Sigmoid colon (tissue), 7 donors: ENCODE results near the gene CHSY3. TPM values are rescaled to one million over a fixed set of nuclear protein-coding genes. Genes with fewer than 3 reads are reported as not detected.

Experiments
- DNase-seq: peaks from one replicate; pipeline ENCODE4 v3.0.0-alpha.2; 2019
- H3K27ac ChIP-seq, 4 donors: fragments of 200-600 bp; sonication (generic); one replicate each; pipeline ENCODE4 v1.5.1; 2016 to 2019; ENCODE audit warnings: mild to moderate bottlenecking in 1 of 4
- H3K27me3 ChIP-seq, 3 donors: fragments of 200-600 bp; sonication (generic); one replicate each; pipeline ENCODE4 v1.5.1; 2019; ENCODE audit warnings: mild to moderate bottlenecking in 1 of 3
- H3K36me3 ChIP-seq, 4 donors: fragments of 200-600 bp; sonication (generic); one replicate each; pipeline ENCODE4 v1.5.1; 2016 to 2019
- H3K4me1 ChIP-seq, 4 donors: fragments of 200-600 bp; sonication (generic); one replicate each; pipeline ENCODE4 v1.5.1; 2017 to 2019
- H3K4me3 ChIP-seq, 4 donors: fragments of 200-600 bp; sonication (generic); one replicate each; pipeline ENCODE4 v1.5.1; 2017 to 2019; ENCODE audit warnings: mild to moderate bottlenecking in 2 of 4, moderate library complexity in 1 of 4
- H3K9me3 ChIP-seq, 4 donors: fragments of 200-600 bp in 3 of 4; sonication (generic) in 3 of 4; one replicate each; pipeline versions ENCODE4 v1.5.1 to v1.6.1; 2013 to 2019
- EP300 ChIP-seq, 4 donors: sonication (generic); formaldehyde crosslinking; IDR thresholded peaks; one replicate each; pipeline ENCODE4 v1.6.1; 2017; ENCODE audit warnings: antibody characterized with exemption in 4 of 4
- POLR2A ChIP-seq, 2 donors: fragments of 450-650 bp; IDR thresholded peaks; one replicate each; pipeline ENCODE4 v1.6.1; 2016; ENCODE audit warnings: antibody characterized with exemption in 2 of 2, mild to moderate bottlenecking in 2 of 2, moderate library complexity in 2 of 2
- POLR2AphosphoS5 ChIP-seq, 4 donors: sonication (generic); formaldehyde crosslinking; IDR thresholded peaks; one replicate each; pipeline ENCODE4 v1.6.1; 2017; ENCODE audit warnings: antibody characterized with exemption in 4 of 4
- WGBS, 2 donors: extraction: QIAGEN DNeasy Blood & Tissue Kit; methylation state at CpG; one replicate each; pipeline ENCODE4 v1.1.7; 2013; 5-methylcytosine and 5-hydroxymethylcytosine counted together
- intact Hi-C: fragments of 100-400 bp; cut with DNase I; formaldehyde crosslinking; loops from one replicate; pipeline ENCODE4 v1.15.1; 2023
- polyA plus RNA-seq, 3 donors: library from polyadenylated mRNA; stranded (reverse); fragments of 200-250 nt; gene quantifications; one replicate each; pipeline ENCODE4 v1.2.3, GENCODE V29; 2013
- total RNA-seq, 4 donors: library from RNA; depleted of rRNA; stranded (reverse); fragments of >200 nt; gene quantifications; one replicate each; pipeline ENCODE4 v1.1.0, GENCODE V29; 2016
- TF ChIP-seq, protein P1 (sequence below), 4 experiments: fragments of 450-650 bp in 3 of 4; fragments of 200-600 bp in 1 of 4; IDR thresholded peaks; one replicate each; pipeline ENCODE4 v1.5.1; 2016 to 2019; ENCODE audit warnings: antibody characterized with exemption in 4 of 4, mild to moderate bottlenecking in 3 of 4, moderate library complexity in 2 of 4
- donor health status: healthy with polysubstance abuse.
- donor health status: Bipolar disorder and iron deficiency.
- donor health status: healthy.

CHSY3 gene
- total and polyA plus RNA-seq, 7 donors = under 0.01 to 3.3 (median 1.2) TPM; not detected in 1

DNA sequence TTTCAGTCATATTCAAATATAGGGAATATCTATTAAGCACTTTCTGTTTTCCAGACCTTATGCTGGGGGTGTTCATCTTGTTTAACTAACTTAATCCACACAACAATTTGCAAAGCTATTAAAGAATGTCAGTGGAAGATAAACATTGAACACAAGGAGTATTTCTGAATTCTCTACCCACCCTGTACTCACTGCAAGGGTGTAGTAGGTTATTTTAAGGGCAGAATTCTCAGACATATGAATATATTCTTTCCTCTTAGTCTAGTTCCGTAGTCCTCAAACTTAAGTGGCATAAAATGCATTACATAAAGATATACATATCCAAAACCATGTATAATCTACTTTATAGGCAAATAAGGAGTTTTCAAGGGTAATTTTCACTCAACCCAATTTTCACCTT lies 19.9 kb upstream of the CHSY3 start:
- H3K27me3 ChIP-seq = no peaks in the 10 kb centered on the region
- WGBS, 2 donors = 82 to 88% methylated on average over 1 of the region's 1 CpG

DNA sequence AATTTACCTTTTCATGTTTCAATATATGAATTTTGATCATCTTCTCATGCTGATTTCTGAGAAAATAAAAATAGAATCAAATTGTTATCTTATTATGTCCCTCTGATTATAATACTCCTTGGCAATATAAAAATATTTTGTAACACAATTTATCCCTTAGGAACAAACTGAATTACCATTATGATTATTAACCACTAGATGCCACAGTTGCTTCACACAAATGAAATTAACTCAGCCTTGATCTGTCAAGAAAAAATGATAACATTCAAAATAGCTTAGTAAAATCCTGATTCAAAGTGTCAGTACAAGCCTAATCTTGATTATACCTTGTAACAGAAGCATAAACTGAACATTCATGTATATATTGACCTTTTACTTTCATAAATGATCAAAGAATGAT lies 4.8 kb upstream of the CHSY3 start:
- no peaks in the 10 kb centered on the region for H3K9me3 ChIP-seq
- H3K4me1 ChIP-seq = peaks cover 0 to 3% (median 0%) of the 10 kb centered on the region in 4 donors
- no peak overlapping the region for H3K4me3 ChIP-seq
- H3K27ac ChIP-seq = no peak overlapping the region
- intact Hi-C loops = no loop called here
- H3K36me3 ChIP-seq = no peaks in the 10 kb centered on the region
- no peak for DNase-seq
- no peaks in the 10 kb centered on the region for H3K27me3 ChIP-seq
- TF ChIP-seq, protein P1, sequence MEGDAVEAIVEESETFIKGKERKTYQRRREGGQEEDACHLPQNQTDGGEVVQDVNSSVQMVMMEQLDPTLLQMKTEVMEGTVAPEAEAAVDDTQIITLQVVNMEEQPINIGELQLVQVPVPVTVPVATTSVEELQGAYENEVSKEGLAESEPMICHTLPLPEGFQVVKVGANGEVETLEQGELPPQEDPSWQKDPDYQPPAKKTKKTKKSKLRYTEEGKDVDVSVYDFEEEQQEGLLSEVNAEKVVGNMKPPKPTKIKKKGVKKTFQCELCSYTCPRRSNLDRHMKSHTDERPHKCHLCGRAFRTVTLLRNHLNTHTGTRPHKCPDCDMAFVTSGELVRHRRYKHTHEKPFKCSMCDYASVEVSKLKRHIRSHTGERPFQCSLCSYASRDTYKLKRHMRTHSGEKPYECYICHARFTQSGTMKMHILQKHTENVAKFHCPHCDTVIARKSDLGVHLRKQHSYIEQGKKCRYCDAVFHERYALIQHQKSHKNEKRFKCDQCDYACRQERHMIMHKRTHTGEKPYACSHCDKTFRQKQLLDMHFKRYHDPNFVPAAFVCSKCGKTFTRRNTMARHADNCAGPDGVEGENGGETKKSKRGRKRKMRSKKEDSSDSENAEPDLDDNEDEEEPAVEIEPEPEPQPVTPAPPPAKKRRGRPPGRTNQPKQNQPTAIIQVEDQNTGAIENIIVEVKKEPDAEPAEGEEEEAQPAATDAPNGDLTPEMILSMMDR (IDR thresholded peaks at IDR 0.05) = peak in 2 of 4 experiments; percentile 9 to 38
- no peak for TF ChIP-seq POLR2AphosphoS5 (IDR thresholded peaks at IDR 0.05)
- no peak for TF ChIP-seq EP300 (IDR thresholded peaks at IDR 0.05)
- TF ChIP-seq POLR2A (IDR thresholded peaks at IDR 0.05) = no peak

More for the DNA sequence above, 19.9 kb upstream of the CHSY3 start:
- TF ChIP-seq, protein P1 (IDR thresholded peaks at IDR 0.05) = no peak
- TF ChIP-seq POLR2A (IDR thresholded peaks at IDR 0.05) (no peak), POLR2AphosphoS5 (IDR thresholded peaks at IDR 0.05) (no peak), EP300 (IDR thresholded peaks at IDR 0.05) (no peak)
- H3K27ac ChIP-seq = no peak overlapping the region
- no peak for DNase-seq
- H3K4me1 ChIP-seq = no peaks in the 10 kb centered on the region
- intact Hi-C loops = no loop called here
- no peak overlapping the region for H3K4me3 ChIP-seq
- no peaks in the 10 kb centered on the region for H3K36me3 ChIP-seq
- no peaks in the 10 kb centered on the region for H3K9me3 ChIP-seq

DNA sequence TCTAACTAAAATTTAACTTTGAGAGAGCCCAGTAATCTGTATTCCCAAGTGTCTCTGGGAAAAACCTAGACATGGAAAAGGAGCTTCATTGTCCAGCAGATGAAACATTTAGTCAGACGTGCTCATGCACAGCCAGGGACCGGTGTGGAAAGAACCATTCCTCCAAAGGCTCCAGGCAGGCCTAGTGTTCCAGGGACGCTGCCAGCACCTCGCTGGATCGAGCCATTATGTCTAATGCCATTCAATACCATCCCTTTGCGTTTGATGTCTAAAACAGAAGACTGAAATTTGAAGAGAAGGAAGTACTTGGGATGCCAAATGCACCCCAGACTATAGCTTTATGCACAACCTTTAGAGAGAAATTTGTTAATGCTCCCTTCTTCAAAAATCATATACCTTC lies 1.4 kb upstream of the CHSY3 start:
- WGBS, 2 donors = 79 to 88% methylated on average over 6 of the region's 6 CpGs
- H3K27me3 ChIP-seq = peaks cover 0 to 23% (median 0%) of the 10 kb centered on the region in 3 donors
- H3K36me3 ChIP-seq = no peaks in the 10 kb centered on the region
- no peak overlapping the region for H3K4me3 ChIP-seq
- H3K27ac ChIP-seq = peak overlapping the region in 1 of 4 donors; percentile 81
- H3K9me3 ChIP-seq = no peaks in the 10 kb centered on the region
- intact Hi-C loops = loop anchor here (5.0 to 10.0 kb wide), 3 partner anchors 239 to 1514 kb away; no protein-coding TSS in a partner anchor
- TF ChIP-seq, protein P1 (IDR thresholded peaks at IDR 0.05) = no peak
- no peak for TF ChIP-seq EP300 (IDR thresholded peaks at IDR 0.05)
- no peak for TF ChIP-seq POLR2A (IDR thresholded peaks at IDR 0.05)
- no peak for TF ChIP-seq POLR2AphosphoS5 (IDR thresholded peaks at IDR 0.05)
- peaks cover 0 to 28% (median 20%) of the 10 kb centered on the region in 4 donors for H3K4me1 ChIP-seq
- no peak for DNase-seq

DNA sequence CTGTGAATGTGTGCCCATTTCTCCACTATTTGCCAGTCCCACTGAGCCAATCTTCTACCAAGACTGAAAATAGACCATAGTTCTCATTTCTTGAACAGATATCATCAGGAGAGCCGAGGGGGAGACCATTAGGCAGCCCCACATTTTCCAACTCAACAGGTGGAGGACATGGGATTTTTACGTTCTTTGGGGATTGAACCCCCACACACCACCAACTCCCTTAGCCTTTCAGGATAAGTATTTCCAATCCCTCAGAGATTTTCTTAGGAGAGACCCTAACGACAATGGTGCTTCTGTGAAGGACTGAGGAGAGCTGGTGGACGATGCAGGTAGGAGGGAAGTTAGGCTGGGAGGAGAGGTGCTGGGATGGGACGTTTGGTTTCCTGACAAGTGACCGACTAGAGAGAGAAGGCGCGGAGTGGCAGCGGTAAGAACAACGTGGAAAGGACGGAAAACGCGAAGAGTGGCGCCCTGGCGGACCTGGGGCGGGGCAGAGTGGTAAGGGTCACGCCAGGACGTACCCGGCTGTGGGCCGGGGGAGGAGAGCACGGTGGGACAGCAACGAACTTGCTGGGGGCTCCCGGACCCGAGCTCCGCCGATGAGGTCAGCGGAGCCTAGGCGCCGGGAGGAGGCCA lies 681 bp upstream of the CHSY3 start:
- H3K27ac ChIP-seq = peak overlapping the region; percentile 73 to 81 (median 79)
- H3K36me3 ChIP-seq = no peaks in the 10 kb centered on the region
- DNase-seq = no peak
- peak overlapping the region; percentile 57 to 80 (median 70) for H3K4me3 ChIP-seq
- WGBS, 2 donors = 4 to 8% methylated on average over 29 of the region's 29 CpGs
- peaks cover 0 to 23% (median 0%) of the 10 kb centered on the region in 3 donors for H3K27me3 ChIP-seq
- H3K4me1 ChIP-seq = peaks cover 0 to 28% (median 20%) of the 10 kb centered on the region in 4 donors
- H3K9me3 ChIP-seq = no peaks in the 10 kb centered on the region
- TF ChIP-seq EP300 (IDR thresholded peaks at IDR 0.05) (no peak), POLR2AphosphoS5 (IDR thresholded peaks at IDR 0.05) (no peak), POLR2A (IDR thresholded peaks at IDR 0.05) (no peak)
- TF ChIP-seq, protein P1 (IDR thresholded peaks at IDR 0.05) = no peak
- intact Hi-C loops = loop anchor here (2.0 to 10.0 kb wide), 4 partner anchors 239 to 1514 kb away; no protein-coding TSS in a partner anchor
